Neural progenitor cell (in vitro differentiated cells): ENCODE results near the gene EPHA5. TPM values are rescaled to one million over a fixed set of nuclear protein-coding genes. Genes with fewer than 3 reads are reported as not detected.

Experiments used
- DNase-seq: peaks from one replicate; pipeline ENCODE4 v3.0.0-alpha.2; 2016; ENCODE audit warnings: low spot score
- H2AFZ ChIP-seq: fragments of 200-600 bp; sonication (generic); replicated peaks from 2 replicates; pipeline ENCODE4 v1.6.1; 2016; ENCODE audit warnings: antibody characterized with exemption
- H3F3A ChIP-seq: fragments of 200-600 bp; sonication (generic); 2 replicates; pipeline ENCODE4 v1.6.1; 2016; ENCODE audit warnings: antibody characterized with exemption, low read depth
- H3K27ac ChIP-seq: fragments of 200-600 bp; sonication (generic); 2 replicates; pipeline ENCODE4 v1.5.1; 2016; ENCODE audit warnings: mild to moderate bottlenecking
- H3K27me3 ChIP-seq: fragments of 200-600 bp; sonication (generic); 2 replicates; pipeline ENCODE4 v1.6.1; 2016; ENCODE audit warnings: mild to moderate bottlenecking, moderate library complexity
- H3K36me3 ChIP-seq: fragments of 200-600 bp; sonication (generic); 2 replicates; pipeline ENCODE4 v1.5.1; 2016
- H3K4me1 ChIP-seq: fragments of 200-600 bp; sonication (generic); 2 replicates; pipeline ENCODE4 v1.6.1; 2016; ENCODE audit warnings: mixed run types
- H3K4me2 ChIP-seq: fragments of 200-600 bp; sonication (generic); 2 replicates; pipeline ENCODE4 v1.6.1; 2016
- H3K4me3 ChIP-seq: fragments of 200-600 bp; sonication (generic); 2 replicates; pipeline ENCODE4 v1.5.1; 2016
- H3K79me2 ChIP-seq: fragments of 200-600 bp; sonication (generic); 2 replicates; pipeline ENCODE4 v1.6.1; 2016; ENCODE audit warnings: low read depth
- H3K9ac ChIP-seq: fragments of 200-600 bp; sonication (generic); 2 replicates; pipeline ENCODE4 v1.6.1; 2016
- H3K9me3 ChIP-seq: fragments of 200-600 bp; sonication (generic); 2 replicates; pipeline ENCODE4 v1.5.1; 2016; ENCODE audit warnings: low read depth
- H4K20me1 ChIP-seq: fragments of 200-600 bp; sonication (generic); 2 replicates; pipeline ENCODE4 v1.6.1; 2016; ENCODE audit warnings: low read depth
- H3K27ac Mint-ChIP-seq: 3 replicates; pipeline ENCODE4 v1.8.0; 2021; ENCODE audit warnings: mixed read lengths
- H3K27me3 Mint-ChIP-seq: 2 replicates; pipeline ENCODE4 v1.8.0; 2022; ENCODE audit warnings: low read depth, mild to moderate bottlenecking, inconsistent platforms, moderate library complexity, mixed read lengths; ENCODE audit not compliant: insufficient read depth
- H3K36me3 Mint-ChIP-seq: 3 replicates; pipeline ENCODE4 v1.8.0; 2021; ENCODE audit warnings: mixed read lengths
- H3K4me1 Mint-ChIP-seq: 3 replicates; pipeline ENCODE4 v1.8.0; 2021; ENCODE audit warnings: mixed read lengths
- H3K4me3 Mint-ChIP-seq: 3 replicates; pipeline ENCODE4 v1.8.0; 2021; ENCODE audit warnings: mild to moderate bottlenecking, moderate library complexity, mixed read lengths
- H3K9me3 Mint-ChIP-seq: 3 replicates; pipeline ENCODE4 v1.8.0; 2020; ENCODE audit warnings: mixed read lengths
- EZH2 ChIP-seq: fragments of 200-600 bp; sonication (generic); IDR thresholded peaks from 2 replicates; pipeline ENCODE4 v1.6.1; 2017; ENCODE audit warnings: antibody characterized with exemption, mild to moderate bottlenecking, moderate library complexity
- EZH2phosphoT487 ChIP-seq: fragments of 200-600 bp; sonication (generic); IDR thresholded peaks from 2 replicates; pipeline ENCODE4 v1.6.1; 2017; ENCODE audit warnings: antibody characterized with exemption
- total RNA-seq: library from RNA; depleted of rRNA; stranded (reverse); fragments of >200 nt; gene quantifications from 2 replicates; pipeline ENCODE4 v1.2.3, GENCODE V29; 2015; ENCODE audit warnings: low replicate concordance
- TF ChIP-seq, protein P1 (sequence below): fragments of 200-600 bp; sonication (generic); IDR thresholded peaks from 2 replicates; pipeline ENCODE4 v1.5.1; 2017; ENCODE audit warnings: antibody characterized with exemption, mild to moderate bottlenecking

EPHA5 gene
- total RNA-seq, 1 donor from 2014 or later, result not detected

DNA sequence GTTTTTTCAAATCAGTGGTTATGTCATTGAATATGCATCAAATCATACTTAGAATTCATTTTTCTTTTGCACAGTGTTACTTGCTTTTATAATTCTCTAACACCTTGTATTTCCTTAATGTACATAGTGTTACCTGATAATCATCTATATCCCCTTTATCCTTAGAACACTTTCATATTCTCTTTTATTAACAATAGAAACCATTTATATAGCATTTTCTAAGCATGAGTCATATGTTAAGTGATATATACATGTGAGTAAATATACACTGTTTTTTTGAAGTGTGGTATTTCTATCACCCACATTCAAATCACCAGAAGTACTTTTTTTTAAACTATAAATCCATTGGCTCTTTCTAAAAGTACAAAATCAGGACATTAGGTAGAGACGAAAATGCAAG lies 15.3 kb downstream of the EPHA5 start:
- no peaks in the 10 kb centered on the region for H3K9me3 Mint-ChIP-seq
- no peak overlapping the region for H3K9ac ChIP-seq

DNA sequence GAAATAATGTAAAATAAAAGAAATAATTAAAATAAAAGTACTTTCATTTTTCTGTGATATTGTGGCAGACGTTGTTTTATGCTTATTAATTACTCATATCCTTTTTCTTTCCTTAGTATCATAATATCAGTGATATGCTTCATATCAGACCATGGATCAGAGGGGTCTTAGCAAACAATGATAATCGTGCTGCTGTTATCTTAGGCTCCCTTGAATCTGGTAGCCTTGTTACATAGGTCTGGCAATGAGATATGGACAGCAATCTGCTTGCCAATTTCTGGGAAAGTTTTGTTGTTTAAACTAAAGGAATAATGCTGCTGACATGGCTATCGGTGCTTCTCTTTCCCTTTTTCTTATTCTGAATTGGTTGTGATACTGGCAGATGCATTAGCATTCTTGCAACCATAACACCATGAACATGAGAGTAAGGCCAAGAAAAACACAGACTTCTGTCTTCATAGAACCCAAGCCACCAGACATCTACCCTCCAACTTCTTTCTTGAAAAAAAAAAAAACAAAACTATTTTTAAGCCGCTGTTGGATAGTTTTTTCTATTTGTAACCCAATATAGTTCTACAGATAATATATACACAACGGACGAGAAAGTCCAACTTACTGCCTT lies 16.4 kb downstream of the EPHA5 start:
- DNase-seq, result no peak
- no peak overlapping the region for H3K9ac ChIP-seq
- no peak overlapping the region for H3K27ac Mint-ChIP-seq

More for the DNA sequence above, 15.3 kb downstream of the EPHA5 start:
- Histone ChIP-seq H3F3A (no peaks in the 10 kb centered on the region), H3K4me1 (peaks cover 5% of the 10 kb centered on the region), H2AFZ (no peak overlapping the region), H3K4me2 (no peak overlapping the region), H4K20me1 (no peaks in the 10 kb centered on the region), H3K4me3 (no peak overlapping the region), H3K79me2 (no peaks in the 10 kb centered on the region), H3K27me3 (no peaks in the 10 kb centered on the region), H3K27ac (no peak overlapping the region), H3K9me3 (no peaks in the 10 kb centered on the region), H3K36me3 (no peaks in the 10 kb centered on the region)
- peaks cover 21% of the 10 kb centered on the region for H3K4me1 Mint-ChIP-seq
- DNase-seq, result no peak
- H3K27ac Mint-ChIP-seq, result no peak overlapping the region
- TF ChIP-seq EZH2 (no peak), EZH2phosphoT487 (no peak)
- TF ChIP-seq, protein P1, sequence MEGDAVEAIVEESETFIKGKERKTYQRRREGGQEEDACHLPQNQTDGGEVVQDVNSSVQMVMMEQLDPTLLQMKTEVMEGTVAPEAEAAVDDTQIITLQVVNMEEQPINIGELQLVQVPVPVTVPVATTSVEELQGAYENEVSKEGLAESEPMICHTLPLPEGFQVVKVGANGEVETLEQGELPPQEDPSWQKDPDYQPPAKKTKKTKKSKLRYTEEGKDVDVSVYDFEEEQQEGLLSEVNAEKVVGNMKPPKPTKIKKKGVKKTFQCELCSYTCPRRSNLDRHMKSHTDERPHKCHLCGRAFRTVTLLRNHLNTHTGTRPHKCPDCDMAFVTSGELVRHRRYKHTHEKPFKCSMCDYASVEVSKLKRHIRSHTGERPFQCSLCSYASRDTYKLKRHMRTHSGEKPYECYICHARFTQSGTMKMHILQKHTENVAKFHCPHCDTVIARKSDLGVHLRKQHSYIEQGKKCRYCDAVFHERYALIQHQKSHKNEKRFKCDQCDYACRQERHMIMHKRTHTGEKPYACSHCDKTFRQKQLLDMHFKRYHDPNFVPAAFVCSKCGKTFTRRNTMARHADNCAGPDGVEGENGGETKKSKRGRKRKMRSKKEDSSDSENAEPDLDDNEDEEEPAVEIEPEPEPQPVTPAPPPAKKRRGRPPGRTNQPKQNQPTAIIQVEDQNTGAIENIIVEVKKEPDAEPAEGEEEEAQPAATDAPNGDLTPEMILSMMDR, result no peak
- no peak overlapping the region for H3K4me3 Mint-ChIP-seq
- H3K27me3 Mint-ChIP-seq, result peaks cover 2% of the 10 kb centered on the region
- H3K36me3 Mint-ChIP-seq, result no peaks in the 10 kb centered on the region

DNA sequence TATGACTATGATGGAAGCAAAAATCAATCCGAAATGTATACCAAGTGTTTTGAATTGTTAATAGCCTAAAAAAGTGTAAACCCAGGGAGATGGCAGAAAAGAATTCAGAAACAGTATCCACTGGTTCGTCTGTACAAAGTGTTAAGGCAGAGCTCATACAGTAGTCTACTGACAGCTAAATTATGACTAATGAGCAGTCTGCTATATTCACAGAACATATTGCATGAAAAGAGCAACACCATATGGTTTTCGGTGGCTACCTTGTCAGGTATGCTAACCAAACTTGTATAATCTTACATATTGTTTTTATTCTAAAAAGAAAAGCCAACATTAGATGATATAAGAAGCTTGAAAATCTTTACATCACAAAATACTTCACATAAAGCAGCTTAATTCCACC lies 18.5 kb downstream of the EPHA5 start:
- Histone ChIP-seq H3K36me3 (no peaks in the 10 kb centered on the region), H2AFZ (no peak overlapping the region), H3K4me3 (no peak overlapping the region), H3K79me2 (no peaks in the 10 kb centered on the region), H3K27ac (no peak overlapping the region), H3K9me3 (no peaks in the 10 kb centered on the region), H3K4me1 (no peaks in the 10 kb centered on the region), H3K4me2 (no peak overlapping the region), H3F3A (no peaks in the 10 kb centered on the region), H3K9ac (no peak overlapping the region), H4K20me1 (no peaks in the 10 kb centered on the region), H3K27me3 (no peaks in the 10 kb centered on the region)
- H3K27me3 Mint-ChIP-seq, result peaks cover 2% of the 10 kb centered on the region
- no peaks in the 10 kb centered on the region for H3K9me3 Mint-ChIP-seq
- no peak overlapping the region for H3K27ac Mint-ChIP-seq
- TF ChIP-seq EZH2phosphoT487 (no peak), EZH2 (no peak)
- TF ChIP-seq, protein P1, result no peak
- DNase-seq, result no peak
- H3K4me1 Mint-ChIP-seq, result peaks cover 12% of the 10 kb centered on the region
- H3K36me3 Mint-ChIP-seq, result no peaks in the 10 kb centered on the region
- no peak overlapping the region for H3K4me3 Mint-ChIP-seq

More for the DNA sequence above, 16.4 kb downstream of the EPHA5 start:
- Histone ChIP-seq H3K27ac (no peak overlapping the region), H3K27me3 (no peaks in the 10 kb centered on the region), H2AFZ (no peak overlapping the region), H3K4me1 (peaks cover 5% of the 10 kb centered on the region), H3K4me3 (no peak overlapping the region), H4K20me1 (no peaks in the 10 kb centered on the region), H3K4me2 (no peak overlapping the region), H3F3A (no peaks in the 10 kb centered on the region), H3K79me2 (no peaks in the 10 kb centered on the region), H3K9me3 (no peaks in the 10 kb centered on the region), H3K36me3 (no peaks in the 10 kb centered on the region)
- peaks cover 21% of the 10 kb centered on the region for H3K4me1 Mint-ChIP-seq
- no peak overlapping the region for H3K4me3 Mint-ChIP-seq
- H3K36me3 Mint-ChIP-seq, result no peaks in the 10 kb centered on the region
- H3K9me3 Mint-ChIP-seq, result no peaks in the 10 kb centered on the region
- H3K27me3 Mint-ChIP-seq, result peaks cover 4% of the 10 kb centered on the region
- TF ChIP-seq EZH2 (no peak), EZH2phosphoT487 (no peak)
- TF ChIP-seq, protein P1, result no peak
